Activated T-cell treated with anti-CD3 and anti-CD28 coated beads, Interleukin-2, amount 50 U/mL, for 24 hours (primary cell): ENCODE measurements around the gene CHST13.
"Not testable (repeated sequence)": the region's sequence is repeated elsewhere in the genome, so short reads cannot be mapped to it uniquely, and the experiment has no call there.

Experiments used
- DNase-seq: peaks from one replicate; pipeline ENCODE4 v3.0.0-alpha.2; 2020
- H3K27ac Mint-ChIP-seq: 2 replicates; pipeline ENCODE4 v1.8.0; 2020; ENCODE audit warnings: mild to moderate bottlenecking, mixed read lengths
- H3K27me3 Mint-ChIP-seq: 2 replicates; pipeline ENCODE4 v1.8.0; 2020; ENCODE audit warnings: mixed read lengths
- H3K36me3 Mint-ChIP-seq: 2 replicates; pipeline ENCODE4 v1.8.0; 2020; ENCODE audit warnings: low read depth, mixed read lengths
- H3K4me1 Mint-ChIP-seq: 2 replicates; pipeline ENCODE4 v1.8.0; 2020; ENCODE audit warnings: low read depth, mixed read lengths
- H3K4me3 Mint-ChIP-seq: 2 replicates; pipeline ENCODE4 v1.8.0; 2020; ENCODE audit warnings: mild to moderate bottlenecking, moderate library complexity, mixed read lengths
- H3K9me3 Mint-ChIP-seq: 2 replicates; pipeline ENCODE4 v1.8.0; 2020; ENCODE audit warnings: mixed read lengths

CHST13 gene

DNA sequence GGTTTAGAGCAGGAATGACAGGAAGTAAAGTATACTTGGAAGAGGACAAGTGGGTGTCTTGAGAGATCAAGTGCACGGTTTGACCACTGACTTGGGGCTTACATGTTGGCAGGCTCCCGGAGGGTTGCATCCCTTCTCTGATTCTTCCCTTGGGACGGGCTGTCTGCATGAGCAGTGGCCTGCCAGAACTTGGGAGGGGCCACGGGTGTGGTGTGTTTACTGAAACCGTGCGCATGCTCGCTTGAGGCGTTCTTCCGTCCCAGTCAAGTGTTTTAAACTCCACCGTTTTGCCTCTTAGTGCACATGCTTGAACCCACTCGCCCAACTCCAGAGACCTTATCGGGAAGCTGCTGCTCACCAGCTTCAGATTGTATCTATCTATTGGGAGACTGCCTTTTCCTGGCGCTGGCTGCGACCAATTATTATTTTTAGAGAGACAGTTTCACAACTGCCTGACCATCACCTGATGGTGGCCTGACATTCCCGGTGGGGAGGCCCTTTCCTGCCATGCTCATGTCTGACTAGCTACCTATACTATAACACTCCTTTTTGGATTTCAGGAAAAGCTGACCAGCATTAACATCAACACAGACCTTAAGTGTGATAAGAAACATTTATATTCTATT is 49.6 kb downstream of the CHST13 start:
- peaks cover 22% of the 10 kb centered on the region for H3K27me3 Mint-ChIP-seq
- H3K9me3 Mint-ChIP-seq = no peaks in the 10 kb centered on the region
- no peaks in the 10 kb centered on the region for H3K36me3 Mint-ChIP-seq
- no peak overlapping the region for H3K4me3 Mint-ChIP-seq
- H3K4me1 Mint-ChIP-seq = no peaks in the 10 kb centered on the region
- no peak for DNase-seq
- H3K27ac Mint-ChIP-seq = no peak overlapping the region

DNA sequence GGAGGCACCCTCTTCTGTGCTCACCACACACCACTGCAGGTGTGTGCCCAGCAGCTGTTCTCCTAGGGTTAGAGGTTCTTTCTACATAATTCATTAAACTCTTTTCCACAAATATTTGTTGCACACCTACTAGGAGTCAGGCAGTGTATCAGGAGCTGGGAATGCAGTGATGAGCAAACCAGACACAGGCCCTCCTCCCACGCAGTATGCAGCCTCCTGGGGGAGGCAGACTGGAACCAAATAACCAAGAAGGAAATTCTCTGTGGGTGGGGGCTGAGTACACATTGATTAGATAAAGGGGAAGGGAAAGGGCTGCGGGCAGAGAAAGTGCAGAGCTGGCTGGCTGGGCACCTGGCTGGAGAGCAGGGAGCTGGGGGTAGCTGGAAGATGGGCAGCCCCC is 53.3 kb downstream of the CHST13 start:
- no peaks in the 10 kb centered on the region for H3K9me3 Mint-ChIP-seq
- H3K27ac Mint-ChIP-seq = no peak overlapping the region
- H3K36me3 Mint-ChIP-seq = no peaks in the 10 kb centered on the region
- no peak overlapping the region for H3K4me3 Mint-ChIP-seq
- H3K27me3 Mint-ChIP-seq = peaks cover 22% of the 10 kb centered on the region
- H3K4me1 Mint-ChIP-seq = no peaks in the 10 kb centered on the region
- no peak for DNase-seq

DNA sequence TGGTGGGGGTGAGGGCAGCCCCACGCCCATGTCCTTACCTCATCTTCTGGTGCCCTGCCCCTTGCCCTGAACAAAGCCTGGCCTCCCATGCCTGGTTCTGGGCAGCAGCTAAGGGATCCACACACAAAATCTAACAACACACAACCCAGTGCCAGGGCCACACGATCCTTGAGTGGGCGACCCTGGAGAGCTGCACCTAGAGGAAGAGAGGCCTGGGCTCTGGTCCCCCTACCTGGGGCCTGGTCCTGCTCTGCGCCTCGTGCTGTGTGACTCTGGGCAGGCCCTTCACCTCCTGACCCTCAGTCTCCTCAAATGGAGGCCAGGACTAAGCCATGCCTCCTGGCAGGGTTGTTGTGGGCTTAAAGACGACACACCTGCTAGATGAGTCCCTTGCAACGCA is 54.7 kb downstream of the CHST13 start:
- H3K4me3 Mint-ChIP-seq = no peak overlapping the region
- no peak overlapping the region for H3K27ac Mint-ChIP-seq
- no peaks in the 10 kb centered on the region for H3K4me1 Mint-ChIP-seq
- no peak for DNase-seq
- H3K27me3 Mint-ChIP-seq = peaks cover 19% of the 10 kb centered on the region
- no peaks in the 10 kb centered on the region for H3K9me3 Mint-ChIP-seq
- no peaks in the 10 kb centered on the region for H3K36me3 Mint-ChIP-seq

DNA sequence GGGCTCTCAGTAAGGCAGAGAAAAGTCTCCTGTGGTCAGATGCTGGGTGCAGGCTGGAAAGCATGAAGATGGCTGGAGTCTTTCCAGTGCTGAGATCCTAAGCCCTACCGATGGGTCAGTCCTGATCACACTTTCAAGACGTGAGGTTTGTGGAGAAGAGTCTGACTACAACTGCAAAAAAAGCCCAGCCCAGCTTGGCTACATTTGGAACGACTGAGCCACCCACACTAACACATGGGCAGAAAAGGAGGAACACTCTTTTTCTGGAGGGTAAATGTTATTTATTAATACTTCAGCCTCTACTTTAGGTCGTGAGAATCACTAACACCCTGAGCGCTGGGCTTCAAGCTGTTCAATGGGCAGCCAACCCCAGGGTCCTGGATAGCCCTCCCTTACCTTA is 56.8 kb downstream of the CHST13 start:
- no peak for DNase-seq
- no peaks in the 10 kb centered on the region for H3K36me3 Mint-ChIP-seq
- H3K4me1 Mint-ChIP-seq = no peaks in the 10 kb centered on the region
- H3K27ac Mint-ChIP-seq = no peak overlapping the region
- H3K4me3 Mint-ChIP-seq = no peak overlapping the region
- H3K9me3 Mint-ChIP-seq = peaks cover 5% of the 10 kb centered on the region
- H3K27me3 Mint-ChIP-seq = peaks cover 13% of the 10 kb centered on the region

DNA sequence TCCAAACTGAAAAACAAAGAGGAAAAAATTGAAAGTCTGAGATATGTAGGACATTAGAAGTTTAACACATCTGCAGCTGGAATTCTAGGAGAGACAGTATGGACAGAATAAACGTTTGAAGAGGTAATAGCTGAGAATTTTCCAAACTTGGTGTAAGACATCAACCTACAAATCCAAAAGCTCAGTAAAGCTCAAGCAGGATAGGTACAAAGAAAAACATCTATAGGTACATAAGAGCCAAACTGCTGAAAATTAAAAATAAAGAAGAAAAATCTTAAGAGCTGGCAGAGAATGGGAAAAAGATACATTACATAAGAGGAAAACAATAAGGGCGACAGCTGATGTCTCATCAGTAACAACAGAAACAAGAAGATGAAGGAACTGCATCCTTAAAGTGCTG is 57.6 kb downstream of the CHST13 start:
- no peak for DNase-seq
- Mint-ChIP-seq H3K27me3 (peaks cover 11% of the 10 kb centered on the region), H3K4me1 (no peaks in the 10 kb centered on the region), H3K27ac (no peak overlapping the region), H3K4me3 (no peak overlapping the region), H3K36me3 (no peaks in the 10 kb centered on the region), H3K9me3 (peaks cover 5% of the 10 kb centered on the region)

DNA sequence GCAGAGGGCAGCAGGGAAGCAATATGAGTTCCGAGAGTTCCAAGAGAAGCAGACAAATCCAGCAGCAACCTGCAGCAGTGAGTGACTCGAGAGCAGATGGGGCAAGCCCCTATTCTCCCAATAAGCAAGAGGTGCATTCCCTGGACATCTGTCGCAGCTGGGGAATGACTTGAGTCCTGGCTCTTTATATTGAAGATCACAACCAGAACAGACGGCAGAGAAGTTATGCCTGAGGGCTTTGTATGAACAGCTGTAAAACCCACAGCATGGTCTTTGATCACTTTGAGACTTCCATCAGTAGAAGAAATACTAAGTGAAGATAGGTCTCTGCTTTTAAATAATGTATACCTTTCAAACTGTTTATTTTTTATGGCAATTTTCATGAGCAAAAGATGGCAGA is 58.4 kb downstream of the CHST13 start:
- no peaks in the 10 kb centered on the region for H3K36me3 Mint-ChIP-seq
- no peak for DNase-seq
- H3K9me3 Mint-ChIP-seq = peaks cover 5% of the 10 kb centered on the region
- no peaks in the 10 kb centered on the region for H3K4me1 Mint-ChIP-seq
- H3K27me3 Mint-ChIP-seq = peaks cover 7% of the 10 kb centered on the region
- no peak overlapping the region for H3K4me3 Mint-ChIP-seq
- no peak overlapping the region for H3K27ac Mint-ChIP-seq

DNA sequence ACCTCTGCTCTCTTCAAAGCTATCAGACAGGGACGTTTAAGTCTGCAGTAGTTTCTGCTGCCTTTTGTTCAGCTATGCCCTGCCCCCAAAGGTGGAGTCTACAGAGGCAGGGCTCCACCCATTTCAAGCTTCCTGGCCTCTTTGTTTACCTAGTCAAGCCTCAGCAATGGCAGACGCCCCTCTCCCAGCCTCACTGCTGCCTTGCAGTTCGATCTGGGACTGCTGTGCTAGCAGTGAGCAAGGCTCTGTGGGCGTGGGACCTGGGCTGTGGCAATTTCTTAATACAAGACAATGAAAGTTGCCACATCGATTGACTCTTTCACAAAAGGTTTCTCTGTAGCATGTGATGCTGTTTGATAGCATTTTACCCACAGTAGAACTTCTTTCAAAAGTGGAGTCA is 67.6 kb downstream of the CHST13 start:
- not testable (repeated sequence) for H3K36me3 Mint-ChIP-seq, DNase-seq, H3K27ac Mint-ChIP-seq, H3K4me3 Mint-ChIP-seq, H3K27me3 Mint-ChIP-seq, H3K4me1 Mint-ChIP-seq
- peaks cover 18% of the 10 kb centered on the region for H3K9me3 Mint-ChIP-seq
